Natural killer cell (primary cell): ENCODE data around the gene UGT1A8. TPM values are rescaled to one million over a fixed set of nuclear protein-coding genes. Genes with fewer than 3 reads are reported as not detected.

ENCODE experiments used
- ATAC-seq, 3 donors: fragments of 150-1000 bp in 2 of 3; fragments of 200-7000 bp in 1 of 3; cut with Tn5 transposase; 1 replicate in 1 of 3; 2 replicates in 2 of 3; pipeline ENCODE4 v1.10.0; 2021; ENCODE audit warnings: mild to moderate bottlenecking in 2 of 3, moderate library complexity in 2 of 3
- DNase-seq, 2 donors: peaks; one replicate each; pipeline versions ENCODE4 v3.0.0 to v3.0.0-alpha.2; 2013 to 2021; ENCODE audit warnings: mixed read lengths in 1 of 2
- H3K27ac ChIP-seq: one replicate; pipeline ENCODE4 v1.5.1; 2013; ENCODE audit warnings: mild to moderate bottlenecking, low read length
- H3K27me3 ChIP-seq: one replicate; pipeline ENCODE4 v1.6.1; 2013; ENCODE audit warnings: low read length; ENCODE audit not compliant: control insufficient read depth, insufficient read depth
- H3K36me3 ChIP-seq: one replicate; pipeline ENCODE4 v1.6.1; 2013; ENCODE audit warnings: low read length; ENCODE audit not compliant: control insufficient read depth, insufficient read depth
- H3K4me1 ChIP-seq: one replicate; pipeline ENCODE4 v1.6.1; 2013; ENCODE audit warnings: low read length; ENCODE audit not compliant: control insufficient read depth, insufficient read depth
- H3K4me3 ChIP-seq: one replicate; pipeline ENCODE4 v1.5.1; 2013; ENCODE audit warnings: low read length
- H3K9me3 ChIP-seq: one replicate; pipeline ENCODE4 v1.6.1; 2013; ENCODE audit warnings: low read length; ENCODE audit not compliant: control insufficient read depth, insufficient read depth
- H3K27ac Mint-ChIP-seq, 2 donors: one replicate each; pipeline ENCODE4 v1.8.0; 2022; ENCODE audit warnings: mild to moderate bottlenecking in 2 of 2, mixed read lengths in 2 of 2, moderate library complexity in 1 of 2
- H3K27me3 Mint-ChIP-seq, 2 donors: one replicate each; pipeline ENCODE4 v1.8.0; 2022; ENCODE audit warnings: low read depth in 2 of 2, mixed read lengths in 2 of 2
- H3K36me3 Mint-ChIP-seq: one replicate; pipeline ENCODE4 v1.8.0; 2022; ENCODE audit warnings: mixed read lengths
- H3K4me1 Mint-ChIP-seq, 2 donors: one replicate each; pipeline ENCODE4 v1.8.0; 2022; ENCODE audit warnings: mixed read lengths in 2 of 2
- H3K4me3 Mint-ChIP-seq: one replicate; pipeline ENCODE4 v1.8.0; 2022; ENCODE audit warnings: mild to moderate bottlenecking, moderate library complexity, mixed read lengths
- H3K9me3 Mint-ChIP-seq, 2 donors: one replicate each; pipeline ENCODE4 v1.8.0; 2022; ENCODE audit warnings: mixed read lengths in 2 of 2
- CTCF ChIP-seq: fragments of 200-600 bp; IDR thresholded peaks from one replicate; pipeline ENCODE4 v1.8.0; 2022; ENCODE audit warnings: antibody characterized with exemption
- WGBS: methylation state at CpG from one replicate; pipeline ENCODE4 v1.1.7; 2013; ENCODE audit warnings: missing lambda C conversion rate; ENCODE audit not compliant: insufficient coverage; 5-methylcytosine and 5-hydroxymethylcytosine counted together
- intact Hi-C: fragments of 100-400 bp; cut with micrococcal nuclease; formaldehyde crosslinking; loops from one replicate; pipeline ENCODE4 v1.14.2; 2022
- total RNA-seq, 4 donors: library from RNA; stranded (reverse); fragments of 120-200 nt in 1 of 4; gene quantifications; one replicate each; pipeline versions ENCODE4 v1.2.3 to v1.2.4, GENCODE V29; 2013 to 2022

UGT1A8 gene
- total RNA-seq, 3 donors from 2014 or later (not counting 1 experiment from before 2014, with no cell fraction given) = not detected

GRCh38 chr2:233754872-233755611 is 137.6 kb downstream of the UGT1A8 start:
- no peaks in the 10 kb centered on the region for H3K9me3 Mint-ChIP-seq
- Histone ChIP-seq H3K36me3 (no peaks in the 10 kb centered on the region), H3K9me3 (peaks cover 10% of the 10 kb centered on the region), H3K27me3 (peaks cover 4% of the 10 kb centered on the region), H3K27ac (no peak overlapping the region), H3K4me3 (no peak overlapping the region), H3K4me1 (no peaks in the 10 kb centered on the region)
- WGBS = 90% methylated on average over 42 of the region's 44 CpGs
- H3K27ac Mint-ChIP-seq = no peak overlapping the region
- H3K4me1 Mint-ChIP-seq = no peaks in the 10 kb centered on the region
- H3K27me3 Mint-ChIP-seq = peaks cover 18 to 20% of the 10 kb centered on the region in 2 donors
- ATAC-seq (no peak), DNase-seq (no peak)
- peaks cover 3% of the 10 kb centered on the region for H3K36me3 Mint-ChIP-seq
- intact Hi-C loops = no loop called here
- TF ChIP-seq CTCF = no peak
- H3K4me3 Mint-ChIP-seq = no peak overlapping the region

- DNase-seq (no peak), ATAC-seq (no peak)
- Mint-ChIP-seq H3K27ac (no peak overlapping the region), H3K27me3 (peaks cover 14 to 17% of the 10 kb centered on the region in 2 donors), H3K36me3 (no peaks in the 10 kb centered on the region), H3K4me1 (no peaks in the 10 kb centered on the region), H3K4me3 (no peak overlapping the region), H3K9me3 (no peaks in the 10 kb centered on the region)
- H3K4me3 ChIP-seq = no peak overlapping the region
- no peak for TF ChIP-seq CTCF
- intact Hi-C loops = no loop called here
- H3K36me3 ChIP-seq = no peaks in the 10 kb centered on the region
- no peaks in the 10 kb centered on the region for H3K9me3 ChIP-seq
- no peaks in the 10 kb centered on the region for H3K4me1 ChIP-seq
- 71% methylated on average over 2 of the region's 7 CpGs for WGBS
- no peaks in the 10 kb centered on the region for H3K27me3 ChIP-seq
- H3K27ac ChIP-seq = no peak overlapping the region
Observed at GRCh38 chr2:233756429-233757081, 139.1 kb downstream of the UGT1A8 start.

GRCh38 chr2:233758141-233758540 is 140.7 kb downstream of the UGT1A8 start:
- Histone ChIP-seq H3K36me3 (no peaks in the 10 kb centered on the region), H3K27ac (no peak overlapping the region), H3K4me1 (no peaks in the 10 kb centered on the region), H3K27me3 (no peaks in the 10 kb centered on the region), H3K9me3 (no peaks in the 10 kb centered on the region), H3K4me3 (no peak overlapping the region)
- Mint-ChIP-seq H3K27ac (no peak overlapping the region), H3K36me3 (no peaks in the 10 kb centered on the region), H3K27me3 (peaks cover 8 to 14% of the 10 kb centered on the region in 2 donors), H3K4me1 (no peaks in the 10 kb centered on the region), H3K4me3 (no peak overlapping the region), H3K9me3 (no peaks in the 10 kb centered on the region)
- ATAC-seq (no peak), DNase-seq (no peak)
- no peak for TF ChIP-seq CTCF
- intact Hi-C loops = no loop called here
